Fibroblast of mammary gland (primary cell): ENCODE data around the gene SHFL.

Experiments
- DNase-seq: peaks from one replicate; pipeline ENCODE4 v3.0.0-alpha.2; 2010; ENCODE audit warnings: low read depth
- H3K4me3 ChIP-seq: 2 replicates; pipeline ENCODE4 v1.5.1; 2011; ENCODE audit warnings: low read depth, mild to moderate bottlenecking, low read length, moderate library complexity; ENCODE audit not compliant: control insufficient read depth
- CTCF ChIP-seq: conservative IDR thresholded peaks from 2 replicates; pipeline ENCODE4 v1.5.1; 2011; ENCODE audit warnings: low read depth, low read length, inconsistent platforms; ENCODE audit not compliant: control insufficient read depth, insufficient read depth

SHFL gene

GRCh38 chr19:10091895-10092641 is 6.0 kb downstream of the SHFL start:
- H3K4me3 ChIP-seq: no peak overlapping the region
- no peak for TF ChIP-seq CTCF
- no peak for DNase-seq

- TF ChIP-seq CTCF: no peak
- H3K4me3 ChIP-seq: no peak overlapping the region
- no peak for DNase-seq
These were observed 6.7 kb downstream of the SHFL start for GRCh38 chr19:10092648-10093294.

- no peak overlapping the region for H3K4me3 ChIP-seq
- peak; percentile 24 for DNase-seq
- no peak for TF ChIP-seq CTCF
These were observed 7.4 kb downstream of the SHFL start for GRCh38 chr19:10093295-10094186.

- no peak overlapping the region for H3K4me3 ChIP-seq
- no peak for DNase-seq
- no peak for TF ChIP-seq CTCF
These were observed 9.5 kb downstream of the SHFL start for GRCh38 chr19:10095622-10095947.

- no peak for TF ChIP-seq CTCF
- peak; percentile 83 for DNase-seq
- peak overlapping the region; percentile 29 for H3K4me3 ChIP-seq
These were observed 10.0 kb downstream of the SHFL start for GRCh38 chr19:10095948-10096614.

GRCh38 chr19:10096615-10096963 is 10.5 kb downstream of the SHFL start:
- DNase-seq: peak; percentile 28
- peak overlapping the region; percentile 29 for H3K4me3 ChIP-seq
- no peak for TF ChIP-seq CTCF
